Adrenal gland (tissue), 5 donors: ENCODE results near the gene IKBKG.
"Not testable (repeated sequence)": the region's sequence is repeated elsewhere in the genome, so short reads cannot be mapped to it uniquely, and the experiment has no call there.

ENCODE experiments used
- CTCF ChIP-seq, 6 experiments: fragments of 450-650 bp in 4 of 6; fragments of 200-600 bp in 2 of 6; sonication (generic) in 1 of 6; IDR thresholded peaks; 1 replicate in 5 of 6; 2 replicates in 1 of 6; pipeline versions ENCODE4 v1.5.1 to v1.8.0; 2016 to 2021; ENCODE audit warnings: antibody characterized with exemption in 6 of 6, mild to moderate bottlenecking in 2 of 6, moderate library complexity in 1 of 6
- POLR2A ChIP-seq, 2 donors: fragments of 450-650 bp; IDR thresholded peaks; one replicate each; pipeline ENCODE4 v1.6.1; 2017; ENCODE audit warnings: antibody characterized with exemption in 2 of 2, mild to moderate bottlenecking in 2 of 2, moderate library complexity in 1 of 2
- donor health status: DM: no; HTN: no; CAD: no.

GRCh38 chrX:154552112-154552806 lies 4.8 kb downstream of the IKBKG start:
- TF ChIP-seq POLR2A, CTCF (IDR thresholded peaks at IDR 0.05): not testable (repeated sequence)
